ENCODE data around the gene IFIH1.

IFIH1 gene

GRCh38 chr2:162318328-162319180, at the start of gene IFIH1:
TSS of gene IFIH1 (minus strand) at chr2:162318684. CDS start at chr2:162318307, 377 bp downstream.
- H3K27ac ChIP-seq, result peak within 1 kb of the TSS; percentile 77
- TF ChIP-seq CTCF (IDR thresholded peaks at IDR 0.05) (peak; percentile 37), ZFX (IDR thresholded peaks at IDR 0.05; ENCODE audit: borderline replicate concordance) (no peak)

GRCh38 chr2:162365392-162365791, 46.9 kb upstream of the IFIH1 start:
- TF ChIP-seq ZFX (IDR thresholded peaks at IDR 0.05; ENCODE audit: borderline replicate concordance), result no peak
- TF ChIP-seq CTCF (IDR thresholded peaks at IDR 0.05), result no peak
- no peak overlapping the region for H3K27ac ChIP-seq

GRCh38 chr2:162344617-162344950, 26.1 kb upstream of the IFIH1 start:
- peak overlapping the region; percentile 67 for H3K27ac ChIP-seq
- no peak for TF ChIP-seq CTCF (IDR thresholded peaks at IDR 0.05)
- no peak for TF ChIP-seq ZFX (IDR thresholded peaks at IDR 0.05; ENCODE audit: borderline replicate concordance)

- peak within 1 kb of the TSS; percentile 67 for H3K27ac ChIP-seq
- TF ChIP-seq CTCF (IDR thresholded peaks at IDR 0.05), result no peak
Observed at GRCh38 chr2:162343824-162344616, 25.5 kb upstream of the IFIH1 start, which contains the start of gene GCA. TSS of gene GCA (plus strand) at chr2:162344132. CDS start at chr2:162344249, 117 bp downstream.

- H3K27ac ChIP-seq, result peak overlapping the region; percentile 67; the same call in 1 of the 2 replicates
- no peak for TF ChIP-seq ZFX (IDR thresholded peaks at IDR 0.05; ENCODE audit: borderline replicate concordance)
- TF ChIP-seq CTCF (IDR thresholded peaks at IDR 0.05), result no peak
Observed at GRCh38 chr2:162343492-162343823, 25.0 kb upstream of the IFIH1 start.

- H3K27ac ChIP-seq, result no peak overlapping the region
- no peak for TF ChIP-seq CTCF (IDR thresholded peaks at IDR 0.05)
- TF ChIP-seq ZFX (IDR thresholded peaks at IDR 0.05; ENCODE audit: borderline replicate concordance), result no peak
Observed at GRCh38 chr2:162342841-162343240, 24.4 kb upstream of the IFIH1 start.

- TF ChIP-seq ZFX (IDR thresholded peaks at IDR 0.05; ENCODE audit: borderline replicate concordance), result no peak
- TF ChIP-seq CTCF (IDR thresholded peaks at IDR 0.05), result no peak
- no peak overlapping the region for H3K27ac ChIP-seq
Observed at GRCh38 chr2:162342321-162342720, 23.8 kb upstream of the IFIH1 start.
